Mucosa of stomach (tissue), 1 donor: ENCODE results near the gene NSUN5.

ENCODE experiments used
- H3K27me3 ChIP-seq: one replicate; pipeline ENCODE4 v1.7.0; 2013; ENCODE audit warnings: mild to moderate bottlenecking, low read length; ENCODE audit not compliant: control insufficient read depth, insufficient read depth
- H3K36me3 ChIP-seq: one replicate; pipeline ENCODE4 v1.7.0; 2013; ENCODE audit warnings: low read length; ENCODE audit not compliant: control insufficient read depth, insufficient read depth
- H3K4me1 ChIP-seq: one replicate; pipeline ENCODE4 v1.7.0; 2013; ENCODE audit warnings: mild to moderate bottlenecking, low read length; ENCODE audit not compliant: control insufficient read depth, insufficient read depth
- H3K4me3 ChIP-seq: one replicate; pipeline ENCODE4 v1.7.0; 2013; ENCODE audit warnings: low read length
- H3K9ac ChIP-seq: one replicate; pipeline ENCODE4 v1.7.0; 2013; ENCODE audit warnings: mild to moderate bottlenecking, low read length, moderate library complexity
- H3K9me3 ChIP-seq: one replicate; pipeline ENCODE4 v1.7.0; 2013; ENCODE audit warnings: mild to moderate bottlenecking, low read length, moderate library complexity; ENCODE audit not compliant: control insufficient read depth
- donor health status: Pancreatic carcinoma.

NSUN5 gene

DNA sequence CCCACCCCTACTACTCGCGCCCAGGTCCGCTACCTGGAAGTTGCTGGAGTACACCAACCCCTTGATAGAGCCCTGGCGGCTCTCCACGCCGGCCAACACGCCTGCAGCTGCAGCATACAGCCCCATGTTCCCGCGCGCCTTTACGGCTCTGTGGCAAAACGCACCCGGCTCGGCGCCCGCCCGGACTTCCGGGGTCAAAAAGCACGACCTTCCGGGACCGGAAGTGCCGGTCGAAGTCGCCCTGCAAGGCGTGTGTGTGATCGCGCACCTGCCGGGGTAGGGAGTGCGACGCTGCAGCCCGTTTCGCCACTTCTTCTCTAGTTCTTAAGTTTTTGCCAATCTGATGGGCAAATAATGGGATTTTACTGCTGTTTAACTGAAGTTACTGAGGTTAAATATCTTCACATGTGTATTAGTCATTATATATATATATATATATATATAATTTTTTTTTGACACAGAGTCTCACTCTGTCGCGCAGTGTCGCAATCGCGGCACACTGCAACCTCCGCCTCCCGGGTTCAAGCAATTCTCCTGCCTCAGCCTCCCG, at the start of gene NSUN5:
TSS of gene NSUN5 (minus strand) at position 162 of the 550 bp plus-strand sequence. CDS start at position 126, 36 bp downstream.
- Histone ChIP-seq H3K4me1 (peaks cover 5% of the 10 kb centered on the region), H3K9ac (peak within 1 kb of the TSS; percentile 70), H3K9me3 (no peaks in the 10 kb centered on the region), H3K27me3 (no peaks in the 10 kb centered on the region), H3K4me3 (peak within 1 kb of the TSS; percentile 71), H3K36me3 (no peaks in the 10 kb centered on the region)

DNA sequence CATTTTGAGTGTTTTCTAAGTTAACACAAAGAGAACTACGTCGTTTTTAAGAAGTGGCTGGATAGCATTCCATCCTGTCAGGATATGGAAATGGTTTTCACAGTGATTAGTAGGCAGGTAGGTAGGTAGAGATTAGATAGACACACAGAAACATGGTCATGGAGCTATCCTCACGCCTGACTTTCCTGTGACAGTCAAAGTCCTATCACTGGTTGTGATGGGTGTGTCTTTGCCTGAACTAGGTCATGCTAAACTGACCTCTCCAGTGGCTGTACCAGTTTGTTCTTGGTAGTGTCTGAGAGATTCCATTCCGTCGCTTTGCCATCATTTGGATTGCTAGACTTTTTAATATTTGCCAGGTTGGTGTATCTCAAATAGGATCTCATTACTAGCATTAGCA, 47.5 kb upstream of the NSUN5 start:
- Histone ChIP-seq H3K36me3 (no peaks in the 10 kb centered on the region), H3K9me3 (no peaks in the 10 kb centered on the region), H3K27me3 (no peaks in the 10 kb centered on the region), H3K9ac (no peak overlapping the region), H3K4me3 (no peak overlapping the region), H3K4me1 (peaks cover 8% of the 10 kb centered on the region)

GRCh38 chr7:73354821-73355220, 46.2 kb upstream of the NSUN5 start:
- Histone ChIP-seq H3K4me3 (no peak overlapping the region), H3K4me1 (peaks cover 8% of the 10 kb centered on the region), H3K9ac (no peak overlapping the region), H3K36me3 (no peaks in the 10 kb centered on the region), H3K9me3 (no peaks in the 10 kb centered on the region), H3K27me3 (no peaks in the 10 kb centered on the region)

GRCh38 chr7:73354196-73354595, 45.6 kb upstream of the NSUN5 start:
- no peak overlapping the region for H3K9ac ChIP-seq

DNA sequence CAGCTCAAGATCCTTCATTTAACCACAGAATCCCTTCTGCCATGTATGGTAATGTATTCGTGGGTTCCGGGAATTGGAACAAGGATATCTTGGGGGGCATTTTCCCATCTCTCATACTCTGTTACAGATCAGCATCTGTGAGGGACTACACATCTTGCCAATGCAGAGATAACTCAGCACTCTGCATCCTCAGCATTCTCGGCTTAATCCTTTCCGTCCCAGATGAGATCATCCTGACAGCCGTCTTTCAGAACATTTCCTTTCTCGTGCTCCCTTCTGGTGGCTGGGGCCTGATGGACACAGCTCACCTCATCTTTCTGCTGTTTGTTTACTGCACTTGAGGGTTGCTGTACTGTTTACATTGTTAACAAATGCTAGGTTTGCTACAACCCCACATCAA, 44.6 kb upstream of the NSUN5 start:
- Histone ChIP-seq H3K4me3 (no peak overlapping the region), H3K9ac (no peak overlapping the region), H3K27me3 (no peaks in the 10 kb centered on the region), H3K4me1 (no peaks in the 10 kb centered on the region), H3K9me3 (no peaks in the 10 kb centered on the region), H3K36me3 (no peaks in the 10 kb centered on the region)

More at GRCh38 chr7:73354196-73354595, 45.6 kb upstream of the NSUN5 start:
- Histone ChIP-seq H3K27me3 (no peaks in the 10 kb centered on the region), H3K9me3 (no peaks in the 10 kb centered on the region), H3K4me3 (no peak overlapping the region), H3K4me1 (peaks cover 8% of the 10 kb centered on the region), H3K36me3 (no peaks in the 10 kb centered on the region)

DNA sequence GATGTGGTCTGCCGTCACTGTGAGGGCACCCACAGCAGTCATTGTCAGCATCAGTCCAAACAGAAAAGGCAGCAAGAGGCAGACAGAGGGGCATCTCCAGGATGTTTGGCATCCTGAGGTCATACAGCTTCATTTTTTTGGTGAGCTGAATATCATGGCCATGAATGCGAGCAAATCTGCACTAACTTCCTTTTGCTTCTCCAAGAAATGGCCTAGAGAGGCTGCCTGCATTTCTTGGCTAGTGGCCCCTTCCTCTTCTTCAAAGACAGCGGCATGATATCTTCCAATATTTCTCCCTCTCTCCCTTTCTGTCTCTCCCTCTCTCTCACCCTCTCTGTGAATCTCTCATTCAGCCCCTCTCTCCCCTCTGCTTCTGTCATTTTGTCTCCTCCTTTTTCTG, 44.2 kb upstream of the NSUN5 start:
- H3K9ac ChIP-seq = no peak overlapping the region
- no peaks in the 10 kb centered on the region for H3K4me1 ChIP-seq
- H3K36me3 ChIP-seq = no peaks in the 10 kb centered on the region
- no peak overlapping the region for H3K4me3 ChIP-seq
- H3K9me3 ChIP-seq = no peaks in the 10 kb centered on the region
- no peaks in the 10 kb centered on the region for H3K27me3 ChIP-seq

DNA sequence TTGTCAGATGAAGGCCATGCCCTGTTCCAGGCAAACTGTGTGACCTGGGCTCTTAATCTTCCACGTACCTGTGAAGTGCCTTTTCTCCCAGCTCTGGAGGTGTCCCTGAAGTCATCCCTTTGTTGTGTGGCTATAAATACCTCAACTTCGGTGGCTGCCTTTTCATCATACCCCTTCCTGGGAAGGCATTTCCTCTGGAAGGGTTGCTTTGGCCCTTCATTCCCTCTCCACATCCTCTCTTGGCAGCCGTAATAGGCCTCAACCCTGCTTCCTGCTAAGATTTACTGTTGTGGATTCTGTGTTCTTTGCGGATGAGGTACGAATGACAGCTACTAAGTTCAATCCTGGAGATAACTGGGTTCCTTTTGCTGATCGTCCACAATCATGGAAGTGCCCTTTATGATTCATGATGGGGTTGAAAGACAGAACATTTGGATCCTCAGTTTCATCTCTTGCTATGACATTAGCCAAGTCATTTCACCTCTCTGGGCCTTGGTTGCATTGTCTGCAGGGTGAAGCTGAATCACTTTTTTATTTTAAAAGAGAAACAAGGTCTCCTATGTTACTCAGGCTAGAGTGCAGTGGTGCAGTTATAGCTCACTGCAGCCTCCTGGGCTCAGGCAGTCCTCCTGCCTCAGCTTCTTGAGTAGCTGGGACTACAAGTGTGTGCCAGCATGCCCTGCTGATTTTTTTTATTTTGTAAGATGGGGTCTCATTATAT, 43.0 kb upstream of the NSUN5 start:
- no peaks in the 10 kb centered on the region for H3K9me3 ChIP-seq
- H3K36me3 ChIP-seq = no peaks in the 10 kb centered on the region
- H3K4me1 ChIP-seq = no peaks in the 10 kb centered on the region
- H3K4me3 ChIP-seq = no peak overlapping the region
- no peak overlapping the region for H3K9ac ChIP-seq
- H3K27me3 ChIP-seq = no peaks in the 10 kb centered on the region

DNA sequence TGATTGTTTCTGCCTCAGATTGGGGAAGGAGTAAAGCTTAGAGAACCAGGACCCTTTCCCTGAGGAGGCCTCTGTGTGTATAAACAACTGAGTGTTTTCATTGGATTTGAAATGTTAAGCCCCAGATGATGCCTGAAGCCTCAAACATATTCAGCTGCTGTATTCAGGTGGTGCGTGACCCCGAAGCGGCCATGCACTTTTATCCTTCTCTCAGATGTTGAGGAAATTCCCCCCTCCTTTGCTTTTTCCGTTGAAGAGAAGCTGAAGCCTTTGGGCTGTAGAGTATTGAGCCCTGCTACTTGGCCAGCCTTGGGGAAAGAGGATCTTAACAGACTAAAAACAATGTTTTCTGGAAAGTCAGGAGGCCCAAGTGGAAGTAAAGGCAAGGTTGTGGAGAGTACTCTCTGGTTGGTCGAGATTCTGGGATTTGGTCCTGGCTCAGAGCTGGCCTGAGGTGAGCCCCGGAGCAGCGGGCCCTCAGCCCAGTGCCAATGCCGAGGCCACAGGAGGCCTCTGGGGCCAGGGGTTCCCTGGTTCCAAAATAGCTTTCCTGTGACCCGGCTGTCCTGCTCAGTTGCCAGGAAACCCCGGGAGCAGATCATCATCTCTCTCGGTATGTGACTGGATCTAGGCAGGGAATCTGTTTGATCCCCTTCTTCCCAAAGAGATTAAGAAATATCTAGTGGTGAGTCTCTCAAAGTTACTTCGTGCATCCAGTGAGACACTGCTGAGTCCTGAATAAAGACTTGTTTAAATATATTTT, 41.9 kb upstream of the NSUN5 start:
- no peak overlapping the region for H3K9ac ChIP-seq
- no peaks in the 10 kb centered on the region for H3K36me3 ChIP-seq
- no peaks in the 10 kb centered on the region for H3K27me3 ChIP-seq
- H3K9me3 ChIP-seq = no peaks in the 10 kb centered on the region
- no peaks in the 10 kb centered on the region for H3K4me1 ChIP-seq
- no peak overlapping the region for H3K4me3 ChIP-seq

DNA sequence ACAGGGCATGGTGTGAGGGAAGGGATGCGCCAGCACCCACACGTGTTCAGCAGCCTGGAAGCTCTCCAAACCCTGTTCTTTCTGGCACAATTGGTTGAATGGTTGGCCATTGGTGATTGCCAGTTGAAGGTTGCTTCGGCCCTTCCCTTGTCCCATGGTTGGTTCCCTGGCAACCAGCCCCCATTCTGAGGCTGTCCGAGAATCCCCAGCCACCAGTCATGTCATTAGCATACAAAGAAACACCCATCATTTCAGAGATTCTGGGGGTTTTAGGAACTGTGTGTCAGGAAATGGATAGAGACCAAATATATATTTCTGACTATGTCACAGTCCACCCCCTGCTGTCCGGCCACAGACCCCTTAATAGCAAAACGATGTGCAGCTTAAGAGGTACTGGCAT, 41.1 kb upstream of the NSUN5 start:
- no peaks in the 10 kb centered on the region for H3K9me3 ChIP-seq
- H3K4me1 ChIP-seq = no peaks in the 10 kb centered on the region
- no peak overlapping the region for H3K9ac ChIP-seq
- no peak overlapping the region for H3K4me3 ChIP-seq
- H3K36me3 ChIP-seq = no peaks in the 10 kb centered on the region
- H3K27me3 ChIP-seq = no peaks in the 10 kb centered on the region

- no peaks in the 10 kb centered on the region for H3K36me3 ChIP-seq
- no peaks in the 10 kb centered on the region for H3K4me1 ChIP-seq
- H3K9ac ChIP-seq = no peak overlapping the region
- H3K4me3 ChIP-seq = no peak overlapping the region
- no peaks in the 10 kb centered on the region for H3K27me3 ChIP-seq
- H3K9me3 ChIP-seq = no peaks in the 10 kb centered on the region
These were observed 37.3 kb upstream of the NSUN5 start for GRCh38 chr7:73345951-73346350.

DNA sequence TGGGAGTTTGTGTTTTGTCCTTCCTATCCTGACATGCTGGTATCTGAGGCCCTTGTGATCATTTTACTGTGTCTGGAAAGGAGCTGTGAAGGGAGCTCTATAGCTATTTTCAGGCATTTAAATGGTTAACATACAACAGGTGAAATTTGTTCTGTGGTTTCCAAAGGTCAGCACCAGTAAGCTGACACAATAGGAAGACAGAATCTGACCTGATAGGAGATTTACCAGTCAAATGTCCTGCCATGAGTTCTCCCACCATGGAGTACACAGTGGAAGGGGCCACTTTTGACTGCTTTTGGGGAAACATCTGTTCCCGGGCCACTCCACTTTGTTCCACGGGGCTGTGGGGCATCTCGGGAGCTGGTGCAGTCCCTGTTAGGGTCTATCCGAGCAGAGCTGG, 36.9 kb upstream of the NSUN5 start:
- no peak overlapping the region for H3K9ac ChIP-seq
- H3K27me3 ChIP-seq = no peaks in the 10 kb centered on the region
- no peaks in the 10 kb centered on the region for H3K36me3 ChIP-seq
- H3K4me1 ChIP-seq = no peaks in the 10 kb centered on the region
- H3K4me3 ChIP-seq = no peak overlapping the region
- no peaks in the 10 kb centered on the region for H3K9me3 ChIP-seq

GRCh38 chr7:73343671-73344380, 35.2 kb upstream of the NSUN5 start:
- Histone ChIP-seq H3K4me3 (no peak overlapping the region), H3K9ac (no peak overlapping the region), H3K4me1 (no peaks in the 10 kb centered on the region), H3K9me3 (no peaks in the 10 kb centered on the region), H3K36me3 (no peaks in the 10 kb centered on the region), H3K27me3 (no peaks in the 10 kb centered on the region)
